GM23248 (cell line): ENCODE measurements around the gene SMYD4. TPM values are rescaled to one million over a fixed set of nuclear protein-coding genes. Genes with fewer than 3 reads are reported as not detected.

Experiments
- DNase-seq: peaks from one replicate; pipeline ENCODE4 v3.0.0-alpha.2; 2015
- H2AFZ ChIP-seq: fragments of 200-600 bp; sonication (generic); 2 replicates; pipeline ENCODE4 v1.6.1; 2016; ENCODE audit warnings: antibody characterized with exemption
- H3F3A ChIP-seq: fragments of 200-600 bp; sonication (generic); 2 replicates; pipeline ENCODE4 v1.6.1; 2016; ENCODE audit warnings: mild to moderate bottlenecking, antibody characterized with exemption, mixed run types; ENCODE audit not compliant: insufficient read depth
- H3K27ac ChIP-seq: fragments of 200-600 bp; sonication (generic); 2 replicates; pipeline ENCODE4 v1.5.1; 2016; ENCODE audit warnings: mild to moderate bottlenecking
- H3K27me3 ChIP-seq: fragments of 200-600 bp; sonication (generic); replicated peaks from 2 replicates; pipeline ENCODE4 v1.6.1; 2016; ENCODE audit warnings: mild to moderate bottlenecking; ENCODE audit not compliant: insufficient read depth
- H3K36me3 ChIP-seq: fragments of 200-600 bp; sonication (generic); 2 replicates; pipeline ENCODE4 v1.6.1; 2016; ENCODE audit warnings: low read depth, mild to moderate bottlenecking
- H3K4me1 ChIP-seq: fragments of 200-600 bp; sonication (generic); 2 replicates; pipeline ENCODE4 v1.6.1; 2016; ENCODE audit warnings: mild to moderate bottlenecking; ENCODE audit not compliant: insufficient read depth
- H3K4me2 ChIP-seq: fragments of 200-600 bp; sonication (generic); one replicate; pipeline ENCODE4 v1.6.1; 2016; ENCODE audit warnings: mild to moderate bottlenecking; ENCODE audit not compliant: unreplicated experiment
- H3K4me3 ChIP-seq: fragments of 200-600 bp; sonication (generic); 2 replicates; pipeline ENCODE4 v1.5.1; 2016; ENCODE audit warnings: mild to moderate bottlenecking
- H3K79me2 ChIP-seq: fragments of 200-600 bp; sonication (generic); 2 replicates; pipeline ENCODE4 v1.6.1; 2016; ENCODE audit warnings: mild to moderate bottlenecking; ENCODE audit not compliant: insufficient read depth
- H3K9ac ChIP-seq: fragments of 200-600 bp; sonication (generic); 2 replicates; pipeline ENCODE4 v1.6.1; 2016; ENCODE audit warnings: mild to moderate bottlenecking
- H3K9me2 ChIP-seq: fragments of 200-600 bp; sonication (generic); 2 replicates; pipeline ENCODE4 v1.6.1; 2016; ENCODE audit warnings: mixed run types, mild to moderate bottlenecking, moderate library complexity; ENCODE audit not compliant: insufficient read depth
- H3K9me3 ChIP-seq: fragments of 200-600 bp; sonication (generic); one replicate; pipeline ENCODE4 v1.6.1; 2017; ENCODE audit warnings: low read depth
- H4K20me1 ChIP-seq: fragments of 200-600 bp; sonication (generic); 2 replicates; pipeline ENCODE4 v1.6.0; 2016; ENCODE audit not compliant: insufficient read depth
- EZH2 ChIP-seq: fragments of 200-600 bp; sonication (generic); IDR thresholded peaks from 2 replicates; pipeline ENCODE4 v1.6.1; 2018; ENCODE audit warnings: antibody characterized with exemption, mild to moderate bottlenecking; ENCODE audit not compliant: insufficient read depth, poor library complexity, severe bottlenecking
- EZH2phosphoT487 ChIP-seq: fragments of 200-600 bp; sonication (generic); IDR thresholded peaks from 2 replicates; pipeline ENCODE4 v1.6.1; 2018; ENCODE audit warnings: antibody characterized with exemption, moderate library complexity, mild to moderate bottlenecking, low read depth; ENCODE audit not compliant: insufficient read depth
- WGBS, 2 experiments: methylation state at CpG; one replicate each; pipeline ENCODE4 v1.1.6; 2015 to 2017; ENCODE audit warnings: low lambda C conversion rate in 2 of 2, low coverage in 1 of 2; ENCODE audit errors: missing lambda C conversion rate in 2 of 2; 5-methylcytosine and 5-hydroxymethylcytosine counted together
- in situ Hi-C: fragments of 300-500 bp; cut with MboI; formaldehyde crosslinking; loops from 2 replicates; pipeline ENCODE4 v1.15.0; 2020
- polyA plus RNA-seq: library from polyadenylated mRNA; unstranded; fragments of >200 nt; fragmentation: Nextera tagmentation; extraction: Ambion mirVana; gene quantifications from 2 replicates; pipeline ENCODE4 v1.2.1, GENCODE V29; 2016
- total RNA-seq: library from RNA; depleted of rRNA; stranded (reverse); fragments of >200 nt; shearing (Covaris generic); gene quantifications from 2 replicates; pipeline ENCODE4 v1.2.3, GENCODE V29; 2014; rRNA removed

Gene SMYD4, protein sequence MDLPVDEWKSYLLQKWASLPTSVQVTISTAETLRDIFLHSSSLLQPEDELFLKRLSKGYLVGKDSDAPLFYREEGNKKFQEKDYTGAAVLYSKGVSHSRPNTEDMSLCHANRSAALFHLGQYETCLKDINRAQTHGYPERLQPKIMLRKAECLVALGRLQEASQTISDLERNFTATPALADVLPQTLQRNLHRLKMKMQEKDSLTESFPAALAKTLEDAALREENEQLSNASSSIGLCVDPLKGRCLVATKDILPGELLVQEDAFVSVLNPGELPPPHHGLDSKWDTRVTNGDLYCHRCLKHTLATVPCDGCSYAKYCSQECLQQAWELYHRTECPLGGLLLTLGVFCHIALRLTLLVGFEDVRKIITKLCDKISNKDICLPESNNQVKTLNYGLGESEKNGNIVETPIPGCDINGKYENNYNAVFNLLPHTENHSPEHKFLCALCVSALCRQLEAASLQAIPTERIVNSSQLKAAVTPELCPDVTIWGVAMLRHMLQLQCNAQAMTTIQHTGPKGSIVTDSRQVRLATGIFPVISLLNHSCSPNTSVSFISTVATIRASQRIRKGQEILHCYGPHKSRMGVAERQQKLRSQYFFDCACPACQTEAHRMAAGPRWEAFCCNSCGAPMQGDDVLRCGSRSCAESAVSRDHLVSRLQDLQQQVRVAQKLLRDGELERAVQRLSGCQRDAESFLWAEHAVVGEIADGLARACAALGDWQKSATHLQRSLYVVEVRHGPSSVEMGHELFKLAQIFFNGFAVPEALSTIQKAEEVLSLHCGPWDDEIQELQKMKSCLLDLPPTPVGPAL
- total RNA-seq (3.6 and 14.5 TPM in 2 replicates), polyA plus RNA-seq (5.3 and 7.5 TPM in 2 replicates)

GRCh38 chr17:1829592-1830257, at the start of gene SMYD4, which contains the start of gene RPA1:
Gene SMYD4 (minus strand): TSS chr17:1829902. CDS start chr17:1827994, 1,908 bp downstream.
Gene RPA1 (plus strand): TSS chr17:1830005. CDS start chr17:1830094, 89 bp downstream.
- Histone ChIP-seq H3F3A (no peaks in the 10 kb centered on the region), H2AFZ (peak within 1 kb of the TSS; percentile 91), H3K4me3 (peak within 1 kb of the TSS; percentile 84), H3K79me2 (peaks cover 66% of the 10 kb centered on the region), H3K4me2 (peak within 1 kb of the TSS; percentile 97), H3K27ac (peak within 1 kb of the TSS; percentile 37), H3K4me1 (peaks cover 10% of the 10 kb centered on the region; the same call in 1 of the 2 replicates), H3K9me2 (no peaks in the 10 kb centered on the region), H3K9ac (peak within 1 kb of the TSS; percentile 81), H3K36me3 (0 out of 2 replicates have a peak, but pooled peaks cover 2% of the 10 kb centered on the region), H3K9me3 (no peaks in the 10 kb centered on the region), H3K27me3 (no peaks in the 10 kb centered on the region), H4K20me1 (no peaks in the 10 kb centered on the region)
- no peak for TF ChIP-seq EZH2phosphoT487
- no peak for TF ChIP-seq EZH2
- in situ Hi-C loops = no loop called here
- 0% methylated on average over 34 to 44 of the region's 83 CpGs for WGBS, 2 experiments
- peak; percentile 98 for DNase-seq

GRCh38 chr17:1878419-1879121, 48.9 kb upstream of the SMYD4 start:
- Histone ChIP-seq H3K27ac (no peak overlapping the region), H3K27me3 (no peaks in the 10 kb centered on the region), H3K9me2 (no peaks in the 10 kb centered on the region), H3F3A (peaks cover 8% of the 10 kb centered on the region; the same call in 1 of the 2 replicates), H4K20me1 (no peaks in the 10 kb centered on the region), H2AFZ (no peak overlapping the region), H3K4me1 (no peaks in the 10 kb centered on the region), H3K4me2 (no peak overlapping the region), H3K9ac (no peak overlapping the region), H3K4me3 (no peak overlapping the region), H3K79me2 (no peaks in the 10 kb centered on the region), H3K36me3 (peaks cover 18% of the 10 kb centered on the region; the same call in 1 of the 2 replicates), H3K9me3 (no peaks in the 10 kb centered on the region)
- in situ Hi-C loops = no loop called here
- 75 to 77% methylated on average over 17 of the region's 17 CpGs for WGBS, 2 experiments
- no peak for TF ChIP-seq EZH2
- no peak for TF ChIP-seq EZH2phosphoT487
- DNase-seq = peak; percentile 57

- Histone ChIP-seq H3K9me2 (no peaks in the 10 kb centered on the region), H3K4me3 (no peak overlapping the region), H3K79me2 (no peaks in the 10 kb centered on the region), H3K4me2 (no peak overlapping the region), H2AFZ (no peak overlapping the region), H3K36me3 (peaks cover 18% of the 10 kb centered on the region; the same call in 1 of the 2 replicates), H3K27ac (no peak overlapping the region), H4K20me1 (no peaks in the 10 kb centered on the region), H3K9me3 (no peaks in the 10 kb centered on the region), H3K9ac (no peak overlapping the region), H3F3A (no peaks in the 10 kb centered on the region), H3K4me1 (no peaks in the 10 kb centered on the region), H3K27me3 (no peaks in the 10 kb centered on the region)
- in situ Hi-C loops = no loop called here
- 98 to 100% methylated on average over 4 of the region's 4 CpGs for WGBS, 2 experiments
- DNase-seq = no peak
- TF ChIP-seq EZH2 (no peak), EZH2phosphoT487 (no peak)
Observed at GRCh38 chr17:1875597-1875996, 45.9 kb upstream of the SMYD4 start.
